HG03064 (cell line): Measurements from ENCODE around the gene MARCHF6.

Experiments used
- ATAC-seq: cut with Tn5 transposase; IDR thresholded peaks from one replicate; pipeline ENCODE4 v1.9.1; 2021; ENCODE audit warnings: low read depth; ENCODE audit not compliant: unreplicated experiment

The MARCHF6 gene

DNA sequence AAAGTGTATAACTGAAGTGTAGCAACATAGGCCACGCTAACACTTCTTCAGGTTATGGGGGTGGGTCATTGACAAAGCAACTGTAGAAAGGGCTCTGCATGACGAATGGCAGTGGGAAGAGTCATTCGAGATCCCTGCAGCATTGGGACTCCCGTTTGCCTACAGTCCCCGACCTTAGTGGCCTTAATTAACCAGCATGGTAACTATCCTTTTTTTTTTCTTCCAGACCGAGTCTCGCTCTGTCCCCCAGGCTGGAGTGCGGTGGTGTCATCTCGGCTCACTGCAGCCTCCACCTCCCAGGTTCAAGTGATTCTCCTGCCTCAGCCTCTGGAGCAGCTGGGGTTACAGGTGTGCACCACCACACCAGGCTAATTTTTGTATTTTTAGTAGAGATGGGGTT lies 31.6 kb upstream of the MARCHF6 start:
- ATAC-seq, result no peak

DNA sequence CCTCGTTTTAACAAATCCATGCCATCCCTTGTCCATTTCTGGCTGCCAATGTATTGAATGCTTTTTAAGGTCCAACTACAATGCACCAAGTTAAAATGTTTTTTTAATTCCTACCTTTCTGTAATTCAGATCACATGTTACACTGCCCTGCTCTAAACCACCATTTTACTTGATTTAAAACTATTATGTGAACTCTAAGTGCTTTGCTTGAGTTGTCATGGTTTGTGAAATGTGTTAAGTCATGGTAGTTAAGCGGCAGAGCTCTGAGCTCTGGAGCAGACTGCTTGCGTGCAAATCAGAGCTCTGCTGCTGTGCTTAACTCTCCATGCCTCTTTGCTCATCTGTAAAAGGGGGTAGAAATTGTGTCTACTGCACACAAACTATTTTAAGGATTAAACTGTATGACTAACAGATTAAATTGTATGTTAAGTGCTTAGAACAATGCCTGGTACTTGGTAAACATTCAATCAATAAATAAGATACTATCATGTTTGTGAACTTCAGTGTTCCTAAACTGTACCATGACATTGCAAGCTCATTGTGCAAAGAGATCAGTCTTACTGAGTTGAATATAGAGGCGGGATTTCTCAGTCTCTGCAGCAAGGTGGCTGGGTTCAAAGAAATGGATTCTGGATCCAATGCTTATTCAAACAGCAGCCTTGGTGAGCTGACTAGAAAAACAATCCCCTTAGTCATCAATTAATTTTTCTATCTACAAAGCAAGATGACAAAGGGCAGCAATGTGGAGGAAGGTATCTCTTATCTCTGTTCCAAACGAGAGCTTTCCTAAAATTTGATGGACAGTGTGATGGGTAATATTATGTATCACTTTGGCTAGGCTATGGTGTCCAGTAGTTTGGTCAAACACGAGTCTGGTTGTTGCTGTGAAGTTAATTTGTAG lies 29.7 kb upstream of the MARCHF6 start:
- ATAC-seq, result no peak

DNA sequence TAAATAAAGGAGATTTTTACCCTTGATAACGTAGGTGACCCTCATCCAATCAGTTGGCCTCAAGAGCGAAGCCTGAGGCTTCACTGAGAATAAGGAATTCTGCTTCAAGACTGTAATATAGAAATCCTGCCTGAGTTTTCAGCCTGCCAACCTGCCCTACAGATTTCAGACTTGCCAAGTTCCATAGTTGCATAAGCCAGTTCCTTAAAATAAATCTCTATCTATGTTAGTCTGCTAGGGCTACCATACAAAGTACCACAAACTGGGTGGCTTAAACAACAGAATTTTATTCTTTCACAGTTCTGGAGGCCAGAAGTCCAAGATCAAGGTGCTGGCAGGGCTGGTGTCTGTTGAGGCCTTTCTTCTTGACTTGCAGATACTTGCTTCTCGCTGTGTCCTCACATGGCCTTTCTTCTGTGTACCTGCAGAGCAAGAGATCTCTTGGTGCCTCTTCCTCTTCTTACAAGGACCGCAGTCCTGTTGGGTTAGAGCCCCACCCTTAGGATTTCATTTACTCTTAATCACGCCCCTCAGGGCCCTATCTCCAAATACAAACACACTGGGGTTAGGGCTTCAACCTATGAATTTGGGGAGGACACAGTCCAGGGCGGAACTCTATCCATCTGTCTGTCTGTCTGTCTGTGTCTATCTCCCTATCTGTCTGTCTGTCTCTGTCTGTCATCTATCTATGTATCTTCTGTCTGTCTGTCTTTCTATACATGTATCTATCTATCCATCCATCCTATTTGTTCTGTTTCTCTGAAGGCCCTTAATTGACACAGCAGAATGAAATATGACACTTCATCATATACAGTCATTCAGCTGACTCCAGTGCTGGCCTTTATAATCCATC lies 28.8 kb upstream of the MARCHF6 start:
- no peak for ATAC-seq

DNA sequence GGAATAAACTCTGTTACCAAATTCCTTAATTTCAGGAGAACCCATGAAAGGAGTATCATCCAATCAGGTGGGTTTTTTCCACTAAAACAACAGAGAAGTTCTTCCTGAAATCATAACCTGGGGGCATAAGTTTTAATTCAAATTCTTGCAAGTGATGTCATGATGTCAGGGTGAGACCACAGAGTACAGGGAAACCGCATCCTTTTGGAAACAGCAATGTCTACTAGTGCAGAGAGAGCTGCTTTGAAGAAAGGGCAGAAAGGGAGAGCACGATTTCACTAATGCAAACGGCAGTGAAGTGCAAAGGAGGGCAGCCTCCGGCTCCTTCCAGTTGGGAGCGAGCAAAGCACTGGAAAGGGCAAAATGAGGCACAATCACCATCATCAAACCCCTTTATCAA lies 25.2 kb upstream of the MARCHF6 start:
- no peak for ATAC-seq

DNA sequence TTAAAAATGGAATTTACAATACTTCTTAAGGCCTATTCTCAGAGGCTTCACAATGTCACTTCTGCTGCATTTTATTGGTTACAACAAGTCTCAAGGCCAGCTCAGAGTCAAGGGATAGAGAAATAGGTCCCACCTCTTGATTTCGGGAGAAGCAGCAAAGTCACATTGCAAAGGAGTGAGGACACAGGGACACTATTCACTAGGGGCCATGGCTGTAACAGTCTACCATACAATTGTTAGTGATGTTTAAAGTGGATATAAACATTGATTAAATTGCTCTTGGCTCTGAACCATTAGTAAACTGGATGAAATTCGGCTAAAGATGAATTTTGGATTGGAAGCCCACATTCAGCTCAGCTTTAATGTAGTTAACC lies 24.1 kb upstream of the MARCHF6 start:
- no peak for ATAC-seq

DNA sequence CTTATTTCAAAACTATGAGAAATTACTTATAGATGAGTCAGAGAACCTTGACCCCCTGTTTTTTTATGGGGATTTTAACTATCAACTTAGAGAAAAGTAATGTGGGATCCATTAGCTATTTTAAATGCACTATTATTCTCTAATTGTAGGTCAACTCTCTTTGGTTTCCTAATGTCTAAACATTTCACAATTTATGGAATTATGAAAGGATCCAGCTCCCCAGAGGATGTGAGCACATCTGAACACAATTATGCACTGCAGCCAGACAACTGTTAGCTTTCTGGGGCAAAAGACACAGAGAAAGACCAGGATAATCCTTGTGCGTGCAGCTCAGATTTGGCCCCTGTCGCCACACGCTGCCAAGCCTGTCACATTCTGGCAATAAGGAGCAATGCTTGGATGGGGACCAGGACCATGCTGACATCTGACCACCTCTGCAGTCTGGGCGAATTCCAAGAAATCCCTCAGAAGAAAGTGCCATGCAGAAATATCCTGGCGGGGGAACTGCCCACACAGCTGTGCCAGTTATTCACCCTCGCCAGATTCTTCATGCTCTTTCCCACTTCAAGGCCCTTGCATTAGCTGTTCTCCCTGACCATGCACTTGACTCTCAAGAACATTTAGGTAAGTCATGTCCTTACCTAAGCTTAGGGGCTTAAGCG lies 23.5 kb upstream of the MARCHF6 start:
- ATAC-seq, result no peak

DNA sequence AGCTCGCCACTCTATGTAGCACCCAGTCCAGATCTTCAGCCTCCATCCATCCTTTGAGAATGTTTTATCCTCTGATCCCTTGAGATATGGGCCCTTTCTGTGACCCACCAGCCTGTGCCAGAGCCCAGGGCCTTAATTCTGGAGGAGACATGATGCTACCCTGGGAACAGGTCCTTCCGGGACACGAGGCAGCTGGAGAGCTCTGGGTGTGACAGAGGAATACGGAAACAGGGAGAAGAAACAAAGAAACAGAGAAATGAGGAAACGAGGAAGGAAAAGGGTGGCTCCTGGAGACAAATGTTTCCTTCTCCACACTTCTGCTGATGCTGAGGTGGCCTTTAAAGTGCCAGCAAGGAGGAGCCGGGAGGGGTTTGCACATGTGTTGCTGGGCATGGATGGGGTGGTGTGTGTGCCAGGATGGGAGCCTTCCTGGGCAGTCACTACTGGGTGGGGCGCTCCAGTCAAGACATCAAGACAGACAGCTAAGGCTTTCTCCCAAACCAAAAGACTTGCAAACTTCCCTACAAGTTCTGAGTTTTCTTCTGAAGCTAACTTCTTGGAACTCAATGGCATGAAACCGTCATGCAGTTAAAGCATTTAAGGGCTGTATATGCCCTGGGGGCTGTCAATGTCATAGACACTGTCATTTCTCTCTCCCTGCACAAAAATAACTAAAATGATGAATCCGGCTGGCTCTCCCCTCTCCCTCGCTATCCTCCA lies 22.8 kb upstream of the MARCHF6 start:
- no peak for ATAC-seq

DNA sequence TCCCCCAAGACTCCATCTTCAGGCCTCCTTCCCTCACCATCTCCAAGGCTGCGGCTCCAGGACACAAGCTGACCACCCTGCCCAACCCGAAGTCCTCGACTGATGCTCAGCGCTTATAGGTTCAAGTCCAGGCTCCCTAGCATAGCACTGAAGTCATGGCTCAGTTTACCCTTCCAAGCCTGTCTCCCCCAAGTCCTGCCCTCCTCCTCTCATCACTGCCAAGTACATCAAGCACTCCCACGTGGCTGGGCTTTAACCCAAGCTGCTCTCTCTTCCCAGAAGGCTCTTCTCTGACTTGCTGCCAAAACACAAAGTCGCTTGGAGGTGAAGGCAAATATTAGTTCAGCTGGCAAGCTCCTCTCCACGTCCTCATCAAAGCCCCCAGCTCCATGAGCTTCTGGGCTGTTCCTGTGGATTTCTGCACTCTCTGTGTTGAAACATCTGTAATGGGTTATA lies 22.1 kb upstream of the MARCHF6 start:
- ATAC-seq, result no peak

DNA sequence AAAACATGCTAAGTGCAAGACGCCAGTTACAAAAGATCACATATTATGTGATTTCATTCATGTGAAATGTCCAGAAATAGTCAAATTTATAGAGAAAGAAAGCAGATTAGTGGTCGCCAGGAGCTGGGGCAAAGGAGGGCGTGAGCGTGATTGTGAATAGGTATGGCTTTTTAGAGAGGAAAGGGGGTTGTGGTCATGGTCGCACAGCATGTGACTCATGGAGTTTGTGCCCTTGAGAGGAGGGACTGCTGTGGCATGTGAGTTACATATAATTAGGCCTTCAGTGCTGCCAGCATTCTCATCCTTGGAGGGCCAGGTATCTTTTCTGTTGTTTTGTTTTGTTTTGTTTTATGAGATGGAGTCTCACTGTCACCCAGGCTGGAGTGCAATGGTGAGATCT lies 21.2 kb upstream of the MARCHF6 start:
- ATAC-seq, result no peak

DNA sequence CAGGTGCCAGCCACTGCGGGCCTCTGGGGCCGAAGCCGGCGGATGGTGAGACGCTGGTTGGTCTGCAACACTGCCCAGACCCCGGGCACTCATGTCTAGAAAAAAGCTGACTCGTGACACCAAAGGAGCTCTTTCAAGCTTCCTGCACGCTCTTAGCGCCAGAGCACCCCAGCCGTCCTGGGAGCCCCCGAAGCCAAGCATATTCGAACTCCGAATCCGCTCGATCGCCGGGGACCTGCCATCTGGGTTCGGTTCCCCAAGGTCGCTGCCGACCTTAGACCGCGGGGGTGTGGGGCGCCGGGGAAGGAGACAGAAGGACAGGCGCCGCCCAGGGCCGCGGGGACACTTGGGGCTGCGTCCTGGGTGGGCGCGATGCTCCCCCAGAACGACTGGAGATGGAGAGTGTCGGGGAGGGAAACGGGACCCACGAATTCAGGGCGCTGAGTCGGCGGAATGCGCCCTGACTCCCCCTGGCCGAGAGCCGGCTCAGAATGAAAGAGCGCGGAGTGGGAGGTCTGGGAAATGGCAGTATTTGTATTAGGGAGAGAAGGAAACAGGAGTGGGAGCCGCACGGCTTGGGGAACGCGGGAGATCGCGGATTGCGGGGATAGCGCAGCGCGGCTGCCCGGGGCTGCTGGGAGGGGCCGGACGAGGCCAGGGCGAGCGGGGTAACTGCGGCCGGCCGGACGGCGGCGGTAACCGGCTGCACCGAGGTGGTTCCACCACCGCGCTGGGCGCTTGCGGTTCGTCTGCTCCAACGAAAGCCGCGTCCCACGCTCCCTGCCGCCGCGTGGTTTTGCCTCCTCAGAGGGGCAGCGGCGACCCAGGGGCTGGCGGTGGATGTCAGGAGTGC lies 20.1 kb upstream of the MARCHF6 start:
- ATAC-seq, result no peak

DNA sequence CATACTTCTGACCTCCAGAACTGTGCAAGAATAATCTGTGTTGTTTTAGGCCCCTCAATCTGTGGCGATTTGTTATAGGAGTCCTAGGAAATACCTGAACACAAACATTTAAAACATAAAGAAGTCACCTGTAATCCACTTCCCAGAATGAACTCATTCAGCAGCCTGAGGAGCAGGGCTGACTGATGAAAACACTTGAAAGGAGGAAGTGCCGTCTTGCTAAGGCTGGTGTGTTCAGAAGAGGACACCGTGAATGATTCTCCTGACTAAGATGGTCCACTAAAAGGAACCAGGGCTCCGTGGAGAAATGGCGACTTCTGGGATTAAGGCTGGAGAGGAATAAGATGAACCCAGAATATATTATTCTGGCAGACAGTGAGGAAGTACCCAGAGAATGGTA lies 18.7 kb upstream of the MARCHF6 start:
- ATAC-seq, result no peak

DNA sequence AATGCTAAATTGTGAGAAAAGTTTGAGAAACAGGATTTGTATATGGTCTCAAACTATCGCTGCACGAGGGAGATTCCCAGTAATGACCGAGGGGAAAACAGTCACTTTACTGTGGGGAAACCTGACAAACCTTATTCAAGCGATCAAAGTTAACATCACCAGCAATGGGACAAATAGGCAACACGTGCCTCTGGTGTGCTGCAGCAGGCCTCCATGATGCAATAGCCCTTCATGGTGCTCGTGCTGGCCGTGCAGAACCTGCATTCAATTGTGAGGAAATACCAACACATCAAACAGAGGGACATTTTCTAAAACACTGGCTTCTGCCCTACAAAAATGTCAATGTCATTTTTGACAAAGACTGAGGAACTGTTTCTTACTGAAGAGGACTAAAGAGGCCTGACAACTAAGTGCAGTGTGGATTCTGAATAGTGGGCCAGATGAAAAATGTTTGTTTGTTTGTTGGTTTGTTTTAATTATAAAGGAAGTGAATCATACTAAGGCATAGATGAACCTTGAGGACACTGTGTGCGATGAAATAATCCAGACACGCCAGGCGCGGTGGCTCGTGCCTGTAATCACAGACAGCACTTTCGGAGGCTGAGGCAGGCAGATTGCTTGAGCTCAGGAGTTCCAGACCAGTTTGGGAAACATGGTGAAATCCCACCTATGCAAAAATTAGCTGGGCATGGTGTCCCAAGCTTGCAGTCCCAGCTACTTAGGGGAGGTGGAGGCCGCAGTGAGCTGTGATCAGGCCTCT lies 17.6 kb upstream of the MARCHF6 start:
- ATAC-seq, result no peak

DNA sequence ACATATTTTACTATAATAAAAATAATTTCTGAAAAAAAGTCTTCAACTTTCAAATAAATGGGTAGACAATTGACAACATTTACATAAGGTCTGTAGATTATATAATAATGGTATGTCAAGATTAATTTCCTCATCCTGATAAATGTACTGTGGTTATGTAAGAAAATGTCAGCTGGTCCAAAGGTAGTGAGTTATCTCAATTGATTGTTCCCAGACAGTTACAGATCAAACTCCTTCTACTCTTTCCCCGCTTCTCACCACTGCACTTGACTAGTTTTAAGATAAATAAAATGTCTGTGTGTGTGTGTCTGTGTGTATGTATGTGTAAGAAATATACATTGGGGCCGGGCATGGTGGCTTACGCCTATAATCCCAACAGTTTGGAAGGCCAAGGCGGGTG lies 16.4 kb upstream of the MARCHF6 start:
- no peak for ATAC-seq

DNA sequence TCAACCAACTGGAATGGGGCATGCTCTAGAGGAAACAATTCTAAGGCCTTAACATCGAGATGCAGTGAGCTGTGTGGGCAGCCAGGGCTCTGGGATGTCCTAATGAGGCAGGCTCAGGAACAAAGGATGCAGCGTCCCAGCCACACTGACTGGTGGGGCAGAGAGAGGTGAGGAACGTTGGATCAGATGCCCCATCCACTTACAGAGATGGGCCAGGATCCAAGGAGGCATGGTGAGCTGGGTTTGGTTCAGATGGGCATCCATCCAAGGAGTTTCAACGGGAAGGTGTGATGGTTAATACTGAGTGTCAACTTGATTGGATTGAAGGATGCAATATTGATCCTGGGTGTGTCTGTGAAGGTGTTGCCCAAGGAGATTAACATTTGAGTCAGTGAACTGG lies 15.5 kb upstream of the MARCHF6 start:
- no peak for ATAC-seq

DNA sequence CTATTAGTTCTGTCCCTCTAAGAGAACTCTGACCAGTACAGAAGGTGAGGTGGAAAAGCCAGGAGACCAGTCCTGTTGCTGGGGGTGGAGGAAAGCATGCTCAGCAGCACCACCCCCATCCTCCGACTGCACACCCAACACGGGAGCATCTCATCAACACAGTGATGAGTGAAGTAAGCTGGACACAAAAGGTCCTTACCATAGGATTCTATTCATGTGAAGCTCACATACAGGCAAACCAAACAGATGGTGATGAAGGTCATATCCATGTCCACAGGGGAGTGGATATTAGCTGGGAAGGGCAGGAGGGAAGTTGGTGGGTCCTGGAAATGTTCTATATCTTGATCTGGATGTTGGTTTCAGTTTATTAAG lies 14.8 kb upstream of the MARCHF6 start:
- no peak for ATAC-seq

DNA sequence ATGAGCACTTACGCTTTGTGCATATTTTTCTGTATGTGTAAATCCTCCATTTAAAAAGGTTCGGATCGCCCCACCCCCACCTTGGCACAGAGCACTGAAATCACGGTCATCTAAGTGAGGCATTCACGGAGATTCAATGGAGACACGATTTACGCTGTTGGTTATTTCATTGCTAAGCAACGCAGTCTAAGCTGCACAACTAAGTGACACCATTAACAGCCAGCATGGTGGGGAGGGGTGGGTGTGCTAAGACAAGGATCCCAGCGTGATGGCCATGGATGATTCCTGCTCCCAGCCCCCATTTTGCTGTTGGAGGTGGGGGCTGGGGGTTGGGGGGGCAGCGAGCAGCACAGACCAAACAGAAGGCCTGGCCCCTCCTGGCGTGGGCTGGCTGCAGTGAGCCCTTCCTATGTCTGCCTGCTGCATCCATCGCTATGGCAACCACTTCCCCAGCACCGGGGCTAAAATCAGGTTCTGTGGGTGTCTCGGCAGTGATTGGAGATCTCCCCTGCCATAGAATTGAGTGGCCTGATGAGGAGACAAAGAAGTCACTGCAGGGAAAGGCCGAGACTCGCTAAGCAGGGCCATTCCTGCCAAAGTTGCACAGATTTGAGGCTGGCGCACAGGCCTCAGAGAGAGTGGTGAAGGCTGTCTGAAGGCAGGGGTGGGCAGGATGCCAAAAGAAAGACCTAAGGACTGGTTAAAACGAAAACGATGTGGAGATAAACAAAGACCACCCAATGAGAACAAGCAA lies 14.3 kb upstream of the MARCHF6 start:
- ATAC-seq, result no peak

DNA sequence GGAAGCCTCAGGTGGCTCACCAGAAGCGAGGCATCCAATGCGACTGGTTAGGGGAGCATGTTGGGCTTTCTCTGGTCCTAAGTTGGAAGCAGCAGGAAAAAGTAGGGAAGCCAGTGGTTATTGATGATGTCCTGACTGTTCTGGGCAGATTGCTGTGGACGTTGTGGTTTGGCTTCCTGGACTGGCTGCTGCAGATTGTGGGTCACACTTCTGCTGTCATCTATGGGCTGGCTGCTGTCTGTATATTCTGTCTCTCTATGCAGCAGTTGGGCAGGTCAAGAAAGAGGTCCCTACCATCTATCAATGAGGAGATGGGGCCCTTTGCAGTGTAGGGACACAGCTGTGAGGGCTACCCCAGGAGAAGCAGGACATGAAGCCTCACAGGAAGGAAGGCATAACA lies 13.5 kb upstream of the MARCHF6 start:
- ATAC-seq, result no peak

DNA sequence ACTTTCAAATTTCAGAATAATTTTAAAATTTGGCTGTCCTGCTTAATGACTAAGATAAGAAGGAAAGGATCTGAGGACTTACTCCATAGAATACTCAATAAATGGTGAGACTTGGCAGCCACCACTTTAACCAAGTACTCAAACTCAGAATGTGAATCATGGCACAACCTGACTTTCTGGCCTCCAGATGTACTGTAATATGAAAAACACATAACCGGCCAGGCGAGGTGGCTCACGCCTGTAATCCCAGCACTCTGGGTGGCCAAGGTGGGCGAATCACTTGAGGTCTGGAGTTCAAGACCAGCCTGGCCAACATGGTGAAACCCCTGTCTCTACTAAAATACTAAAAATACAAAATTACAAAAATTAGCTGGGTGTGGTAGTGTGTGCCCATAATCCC lies 10.0 kb upstream of the MARCHF6 start:
- no peak for ATAC-seq
